Astrocyte (in vitro differentiated cells and primary cell): ENCODE data around the gene DPCD.

ENCODE experiments used
- EZH2 ChIP-seq: IDR thresholded peaks from 2 replicates; pipeline ENCODE4 v1.6.1; 2012; ENCODE audit warnings: mild to moderate bottlenecking, low read length, inconsistent platforms; ENCODE audit not compliant: insufficient read depth
- TF ChIP-seq, protein P1 (sequence below): IDR thresholded peaks from 2 replicates; pipeline ENCODE4 v1.5.1; 2011; ENCODE audit warnings: low read depth, mild to moderate bottlenecking, inconsistent platforms, low read length, moderate library complexity; ENCODE audit not compliant: insufficient read depth

DNA sequence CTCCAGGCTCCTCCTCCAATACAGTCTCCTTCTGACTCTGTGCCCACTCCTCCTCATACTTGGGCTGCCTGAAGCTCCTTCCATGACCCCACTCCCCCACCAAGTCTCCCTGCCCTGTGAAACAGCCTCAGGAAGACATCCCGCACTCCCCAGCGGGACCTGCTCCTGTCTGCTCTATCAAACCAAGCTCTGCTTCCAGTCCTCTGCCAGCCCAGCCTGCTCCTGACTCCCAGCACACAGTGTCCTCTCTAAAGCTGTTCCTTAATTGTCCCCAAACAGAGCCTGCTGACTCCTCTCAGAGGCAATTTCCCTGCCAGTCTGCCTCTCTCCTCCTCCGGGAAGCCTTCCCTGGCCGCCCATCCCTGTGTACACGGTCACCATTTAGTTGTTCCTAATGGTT is 9.9 kb upstream of the DPCD start:
- TF ChIP-seq, protein P1, sequence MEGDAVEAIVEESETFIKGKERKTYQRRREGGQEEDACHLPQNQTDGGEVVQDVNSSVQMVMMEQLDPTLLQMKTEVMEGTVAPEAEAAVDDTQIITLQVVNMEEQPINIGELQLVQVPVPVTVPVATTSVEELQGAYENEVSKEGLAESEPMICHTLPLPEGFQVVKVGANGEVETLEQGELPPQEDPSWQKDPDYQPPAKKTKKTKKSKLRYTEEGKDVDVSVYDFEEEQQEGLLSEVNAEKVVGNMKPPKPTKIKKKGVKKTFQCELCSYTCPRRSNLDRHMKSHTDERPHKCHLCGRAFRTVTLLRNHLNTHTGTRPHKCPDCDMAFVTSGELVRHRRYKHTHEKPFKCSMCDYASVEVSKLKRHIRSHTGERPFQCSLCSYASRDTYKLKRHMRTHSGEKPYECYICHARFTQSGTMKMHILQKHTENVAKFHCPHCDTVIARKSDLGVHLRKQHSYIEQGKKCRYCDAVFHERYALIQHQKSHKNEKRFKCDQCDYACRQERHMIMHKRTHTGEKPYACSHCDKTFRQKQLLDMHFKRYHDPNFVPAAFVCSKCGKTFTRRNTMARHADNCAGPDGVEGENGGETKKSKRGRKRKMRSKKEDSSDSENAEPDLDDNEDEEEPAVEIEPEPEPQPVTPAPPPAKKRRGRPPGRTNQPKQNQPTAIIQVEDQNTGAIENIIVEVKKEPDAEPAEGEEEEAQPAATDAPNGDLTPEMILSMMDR = no peak
- TF ChIP-seq EZH2 = no peak
